Smooth muscle cell (in vitro differentiated cells): ENCODE results near the gene RBM45. TPM values are rescaled to one million over a fixed set of nuclear protein-coding genes. Genes with fewer than 3 reads are reported as not detected.

Source experiments
- DNase-seq: peaks from one replicate; lab custom pipeline; 2025; ENCODE audit not compliant: unreplicated experiment; lab: John Stamatoyannopoulos, UW
- H2AFZ ChIP-seq: fragments of 200-600 bp; sonication (generic); 2 replicates; pipeline ENCODE4 v1.6.0; 2016; ENCODE audit warnings: antibody characterized with exemption, low read depth, mild to moderate bottlenecking
- H3F3A ChIP-seq: fragments of 200-600 bp; sonication (generic); 2 replicates; pipeline ENCODE4 v1.6.0; 2017; ENCODE audit warnings: antibody characterized with exemption, low read depth
- H3K27ac ChIP-seq: fragments of 200-600 bp; sonication (generic); 2 replicates; pipeline ENCODE4 v1.5.1; 2016; ENCODE audit warnings: low read depth, mild to moderate bottlenecking
- H3K27me3 ChIP-seq: fragments of 200-600 bp; sonication (generic); 2 replicates; pipeline ENCODE4 v1.6.1; 2016; ENCODE audit warnings: low read depth, mild to moderate bottlenecking
- H3K36me3 ChIP-seq: fragments of 200-600 bp; sonication (generic); 2 replicates; pipeline ENCODE4 v1.5.1; 2016; ENCODE audit warnings: low read depth
- H3K4me1 ChIP-seq: fragments of 200-600 bp; sonication (generic); 2 replicates; pipeline ENCODE4 v1.5.1; 2016; ENCODE audit warnings: low read depth
- H3K4me2 ChIP-seq: fragments of 200-600 bp; sonication (generic); 2 replicates; pipeline ENCODE4 v1.6.0; 2016; ENCODE audit warnings: mild to moderate bottlenecking
- H3K4me3 ChIP-seq: fragments of 200-600 bp; sonication (generic); 2 replicates; pipeline ENCODE4 v1.5.1; 2016; ENCODE audit warnings: mild to moderate bottlenecking
- H3K79me2 ChIP-seq: fragments of 200-600 bp; sonication (generic); 2 replicates; pipeline ENCODE4 v1.6.0; 2016; ENCODE audit warnings: low read depth, mild to moderate bottlenecking
- H3K9ac ChIP-seq: fragments of 200-600 bp; sonication (generic); 2 replicates; pipeline ENCODE4 v1.6.0; 2016; ENCODE audit warnings: low read depth
- H3K9me3 ChIP-seq: fragments of 200-600 bp; sonication (generic); replicated peaks from 2 replicates; pipeline ENCODE4 v1.5.1; 2016; ENCODE audit warnings: low read depth
- H4K20me1 ChIP-seq: fragments of 200-600 bp; sonication (generic); 2 replicates; pipeline ENCODE4 v1.6.0; 2016; ENCODE audit warnings: low read depth
- CTCF ChIP-seq: fragments of 200-600 bp; sonication (generic); IDR thresholded peaks from 2 replicates; pipeline ENCODE4 v1.5.1; 2017; ENCODE audit warnings: borderline replicate concordance, mild to moderate bottlenecking, antibody characterized with exemption; ENCODE audit not compliant: insufficient read depth, poor library complexity, severe bottlenecking
- WGBS: methylation state at CpG from one replicate; pipeline ENCODE4 v1.1.7; 2016; ENCODE audit warnings: low lambda C conversion rate; 5-methylcytosine and 5-hydroxymethylcytosine counted together
- polyA plus RNA-seq: library from polyadenylated mRNA; unstranded; fragments of >200 nt; fragmentation: Nextera tagmentation; extraction: Ambion mirVana; gene quantifications from 2 replicates; pipeline ENCODE4 v1.2.1, GENCODE V29; 2016
- total RNA-seq: library from RNA; depleted of rRNA; stranded (reverse); fragments of >200 nt; gene quantifications from 2 replicates; pipeline ENCODE4 v1.2.3, GENCODE V29; 2014

The RBM45 gene
- total and polyA plus RNA-seq, 2 experiments from 2014 or later: 10.2 to 12.5 TPM

GRCh38 chr2:178159966-178160365, 47.7 kb downstream of the RBM45 start:
- H3K27ac ChIP-seq: no peak overlapping the region
- no peaks in the 10 kb centered on the region for H3K9me3 ChIP-seq
- WGBS: 90% methylated on average over 1 of the region's 1 CpG
- H4K20me1 ChIP-seq: no peaks in the 10 kb centered on the region
- H3K4me1 ChIP-seq: no peaks in the 10 kb centered on the region
- no peak overlapping the region for H3K9ac ChIP-seq
- H2AFZ ChIP-seq: no peak overlapping the region
- DNase-seq: no peak
- no peak overlapping the region for H3K4me2 ChIP-seq
- no peak for TF ChIP-seq CTCF
- no peaks in the 10 kb centered on the region for H3K36me3 ChIP-seq
- H3F3A ChIP-seq: no peaks in the 10 kb centered on the region
- H3K27me3 ChIP-seq: no peaks in the 10 kb centered on the region
- H3K4me3 ChIP-seq: no peak overlapping the region
- no peaks in the 10 kb centered on the region for H3K79me2 ChIP-seq

GRCh38 chr2:178160601-178161000, 48.4 kb downstream of the RBM45 start:
- no peak for TF ChIP-seq CTCF
- Histone ChIP-seq H2AFZ (no peak overlapping the region), H3K27ac (no peak overlapping the region), H3K27me3 (no peaks in the 10 kb centered on the region), H3K4me2 (no peak overlapping the region), H3K9ac (no peak overlapping the region), H4K20me1 (no peaks in the 10 kb centered on the region), H3K9me3 (no peaks in the 10 kb centered on the region), H3K4me3 (no peak overlapping the region), H3K79me2 (no peaks in the 10 kb centered on the region), H3F3A (no peaks in the 10 kb centered on the region), H3K36me3 (no peaks in the 10 kb centered on the region), H3K4me1 (no peaks in the 10 kb centered on the region)
- no peak for DNase-seq
- 93% methylated on average over 1 of the region's 1 CpG for WGBS

GRCh38 chr2:178163395-178163794, 51.2 kb downstream of the RBM45 start:
- no peak for TF ChIP-seq CTCF
- Histone ChIP-seq H3K9ac (no peak overlapping the region), H3K9me3 (no peaks in the 10 kb centered on the region), H3K4me3 (no peak overlapping the region), H3K27ac (no peak overlapping the region), H3F3A (no peaks in the 10 kb centered on the region), H3K79me2 (no peaks in the 10 kb centered on the region), H3K4me2 (no peak overlapping the region), H4K20me1 (no peaks in the 10 kb centered on the region), H3K27me3 (no peaks in the 10 kb centered on the region), H3K36me3 (no peaks in the 10 kb centered on the region), H3K4me1 (no peaks in the 10 kb centered on the region), H2AFZ (peak overlapping the region; percentile 65)
- no peak for DNase-seq
- 85% methylated on average over 2 of the region's 4 CpGs for WGBS

- Histone ChIP-seq H3K27me3 (no peaks in the 10 kb centered on the region), H3K9ac (no peak overlapping the region), H3K4me3 (no peak overlapping the region), H3K4me1 (no peaks in the 10 kb centered on the region), H3K36me3 (no peaks in the 10 kb centered on the region), H4K20me1 (no peaks in the 10 kb centered on the region), H3K27ac (no peak overlapping the region), H2AFZ (no peak overlapping the region), H3K9me3 (no peaks in the 10 kb centered on the region), H3K4me2 (no peak overlapping the region), H3K79me2 (no peaks in the 10 kb centered on the region), H3F3A (no peaks in the 10 kb centered on the region)
- 0% methylated on average over 1 of the region's 1 CpG for WGBS
- no peak for DNase-seq
- no peak for TF ChIP-seq CTCF
Observed at GRCh38 chr2:178163911-178164310, 51.7 kb downstream of the RBM45 start.
